SK-N-SH (cell line): Measurements from ENCODE around the gene RORB.

ENCODE experiments used
- EP300 ChIP-seq, 2 experiments: IDR thresholded peaks; 2 replicates each; pipeline versions ENCODE4 v1.4.0 to v1.6.1; 2012; ENCODE audit warnings: borderline replicate concordance in 1 of 2, low read depth in 1 of 2, low read length in 1 of 2
- EZH2phosphoT487 ChIP-seq: fragments of 200-600 bp; sonication (generic); IDR thresholded peaks from 2 replicates; pipeline ENCODE4 v1.6.1; 2017; ENCODE audit warnings: low read depth, mixed run types, mild to moderate bottlenecking, antibody characterized with exemption, moderate library complexity, borderline replicate concordance
- GABPA ChIP-seq: IDR thresholded peaks from 2 replicates; pipeline ENCODE4 v1.4.0; 2012; ENCODE audit warnings: low read depth, mild to moderate bottlenecking
- POLR2AphosphoS5 ChIP-seq: IDR thresholded peaks from 2 replicates; pipeline ENCODE4 v1.6.1; 2012; ENCODE audit warnings: low read depth, low read length
- TAF1 ChIP-seq: IDR thresholded peaks from 2 replicates; pipeline ENCODE4 v1.6.1; 2012; ENCODE audit warnings: low read depth, mild to moderate bottlenecking, low read length, moderate library complexity, borderline replicate concordance
- TCF12 ChIP-seq: IDR thresholded peaks from 2 replicates; pipeline ENCODE4 v1.4.0; 2012
- TF ChIP-seq, protein P1 (sequence below): fragments of 200-600 bp; sonication (generic); IDR thresholded peaks from 2 replicates; pipeline ENCODE4 v1.6.1; 2017; ENCODE audit warnings: antibody characterized with exemption, mild to moderate bottlenecking, moderate library complexity
- TF ChIP-seq, protein P2 (sequence below): IDR thresholded peaks from 2 replicates; pipeline ENCODE4 v1.4.0; 2012; ENCODE audit warnings: low read depth

DNA sequence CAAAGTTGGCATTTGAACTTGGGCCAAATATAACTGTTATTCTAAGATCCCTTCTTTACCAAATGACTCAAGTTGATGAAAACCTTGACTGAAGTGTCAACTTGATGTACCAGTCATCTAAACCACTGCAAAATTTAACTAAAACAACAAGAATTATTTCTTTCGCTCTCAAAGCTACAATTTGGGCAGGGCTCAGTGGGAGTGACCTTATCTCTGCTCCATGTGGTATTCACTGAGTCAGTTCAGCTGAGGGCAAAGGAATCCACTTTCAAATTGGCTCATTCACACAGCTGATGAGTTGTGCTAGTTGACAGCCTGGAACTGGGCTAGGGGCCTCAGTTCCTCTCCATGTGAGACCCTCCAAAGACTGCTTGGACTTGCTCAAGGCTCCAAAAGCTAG, 166.3 kb downstream of the RORB start:
- TF ChIP-seq, protein P1, sequence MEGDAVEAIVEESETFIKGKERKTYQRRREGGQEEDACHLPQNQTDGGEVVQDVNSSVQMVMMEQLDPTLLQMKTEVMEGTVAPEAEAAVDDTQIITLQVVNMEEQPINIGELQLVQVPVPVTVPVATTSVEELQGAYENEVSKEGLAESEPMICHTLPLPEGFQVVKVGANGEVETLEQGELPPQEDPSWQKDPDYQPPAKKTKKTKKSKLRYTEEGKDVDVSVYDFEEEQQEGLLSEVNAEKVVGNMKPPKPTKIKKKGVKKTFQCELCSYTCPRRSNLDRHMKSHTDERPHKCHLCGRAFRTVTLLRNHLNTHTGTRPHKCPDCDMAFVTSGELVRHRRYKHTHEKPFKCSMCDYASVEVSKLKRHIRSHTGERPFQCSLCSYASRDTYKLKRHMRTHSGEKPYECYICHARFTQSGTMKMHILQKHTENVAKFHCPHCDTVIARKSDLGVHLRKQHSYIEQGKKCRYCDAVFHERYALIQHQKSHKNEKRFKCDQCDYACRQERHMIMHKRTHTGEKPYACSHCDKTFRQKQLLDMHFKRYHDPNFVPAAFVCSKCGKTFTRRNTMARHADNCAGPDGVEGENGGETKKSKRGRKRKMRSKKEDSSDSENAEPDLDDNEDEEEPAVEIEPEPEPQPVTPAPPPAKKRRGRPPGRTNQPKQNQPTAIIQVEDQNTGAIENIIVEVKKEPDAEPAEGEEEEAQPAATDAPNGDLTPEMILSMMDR = no peak
- TF ChIP-seq EP300 (IDR thresholded peaks at IDR 0.05; ENCODE audit: borderline replicate concordance in 1 of 2, low read depth in 1 of 2, low read length in 1 of 2) (no peak), TCF12 (no peak), POLR2AphosphoS5 (no peak), GABPA (no peak), EZH2phosphoT487 (no peak), TAF1 (no peak)
- TF ChIP-seq, protein P2, sequence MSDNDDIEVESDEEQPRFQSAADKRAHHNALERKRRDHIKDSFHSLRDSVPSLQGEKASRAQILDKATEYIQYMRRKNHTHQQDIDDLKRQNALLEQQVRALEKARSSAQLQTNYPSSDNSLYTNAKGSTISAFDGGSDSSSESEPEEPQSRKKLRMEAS = no peak
